ENCODE results near the gene ZNF3.
A peak's percentile ranks its signal among the peaks of the same experiment; 100 is the strongest.

The ZNF3 gene

GRCh38 chr7:100089458-100090196 is 8.1 kb upstream of the ZNF3 start:
- FAIRE-seq, result no peak
- no peak for DNase-seq (ENCODE audit: insufficient read length, low spot score)

- peak; percentile 72 for DNase-seq (ENCODE audit: insufficient read length, low spot score)
- peak; percentile 84 for FAIRE-seq
Observed at GRCh38 chr7:100088621-100089457, 7.3 kb upstream of the ZNF3 start, which contains the start of gene COPS6. Gene COPS6, plus strand, starts transcription at chr7:100088969. Its CDS starts 22 bp downstream, at chr7:100088991.

- FAIRE-seq (no peak), DNase-seq (ENCODE audit: insufficient read length, low spot score) (no peak)
Observed at GRCh38 chr7:100088095-100088620, 6.6 kb upstream of the ZNF3 start.

- DNase-seq (ENCODE audit: insufficient read length, low spot score), result no peak
- FAIRE-seq, result no peak
Observed at GRCh38 chr7:100087055-100087750, 5.7 kb upstream of the ZNF3 start.

- FAIRE-seq, result no peak
- no peak for DNase-seq (ENCODE audit: insufficient read length, low spot score)
Observed at GRCh38 chr7:100085515-100085914, 4.0 kb upstream of the ZNF3 start.

GRCh38 chr7:100082978-100083377 is 1.5 kb upstream of the ZNF3 start:
- DNase-seq (ENCODE audit: insufficient read length, low spot score) (no peak), FAIRE-seq (no peak)

- FAIRE-seq, result no peak
- no peak for DNase-seq (ENCODE audit: insufficient read length, low spot score)
Observed at GRCh38 chr7:100080907-100081534, 502 bp downstream of the ZNF3 start.

- DNase-seq (ENCODE audit: insufficient read length, low spot score) (no peak), FAIRE-seq (no peak)
Observed at GRCh38 chr7:100079024-100079560, 2.4 kb downstream of the ZNF3 start.

- DNase-seq (ENCODE audit: insufficient read length, low spot score), result no peak
- FAIRE-seq, result no peak
Observed at GRCh38 chr7:100077205-100077604, 4.3 kb downstream of the ZNF3 start.

GRCh38 chr7:100075418-100075817 is 6.1 kb downstream of the ZNF3 start:
- DNase-seq (ENCODE audit: insufficient read length, low spot score) (no peak), FAIRE-seq (no peak)

GRCh38 chr7:100074841-100075240 is 6.7 kb downstream of the ZNF3 start:
- FAIRE-seq (no peak), DNase-seq (ENCODE audit: insufficient read length, low spot score) (no peak)

- DNase-seq (ENCODE audit: insufficient read length, low spot score) (no peak), FAIRE-seq (no peak)
Observed at GRCh38 chr7:100072462-100072861, 9.1 kb downstream of the ZNF3 start.

GRCh38 chr7:100071018-100071723 is 10.4 kb downstream of the ZNF3 start:
- no peak for DNase-seq (ENCODE audit: insufficient read length, low spot score)
- FAIRE-seq, result no peak

- DNase-seq (ENCODE audit: insufficient read length, low spot score), result no peak
- no peak for FAIRE-seq
Observed at GRCh38 chr7:100069991-100070390, 11.5 kb downstream of the ZNF3 start.

- DNase-seq (ENCODE audit: insufficient read length, low spot score), result no peak
- no peak for FAIRE-seq
Observed at GRCh38 chr7:100066953-100067352, 14.6 kb downstream of the ZNF3 start.

- no peak for FAIRE-seq
- no peak for DNase-seq (ENCODE audit: insufficient read length, low spot score)
Observed at GRCh38 chr7:100065452-100066186, 15.9 kb downstream of the ZNF3 start.

GRCh38 chr7:100064162-100064561 is 17.4 kb downstream of the ZNF3 start:
- FAIRE-seq (no peak), DNase-seq (ENCODE audit: insufficient read length, low spot score) (no peak)

GRCh38 chr7:100063376-100063775 is 18.1 kb downstream of the ZNF3 start:
- FAIRE-seq (no peak), DNase-seq (ENCODE audit: insufficient read length, low spot score) (no peak)
